PFSK-1 (cell line): Measurements from ENCODE around the gene PALD1.

Experiments used
- FOXP2 ChIP-seq: optimal IDR thresholded peaks from 2 replicates; pipeline ENCODE3; 2011; ENCODE audit warnings: borderline replicate concordance, control low read depth, inconsistent platforms; ENCODE audit not compliant: insufficient read depth; ENCODE audit errors: extremely low read length, extremely low read depth
- POLR2AphosphoS5 ChIP-seq: IDR thresholded peaks from 2 replicates; pipeline ENCODE4 v1.6.1; 2012; ENCODE audit warnings: low read depth, mild to moderate bottlenecking, control low read depth, low read length, moderate library complexity
- TAF1 ChIP-seq: IDR thresholded peaks from 2 replicates; pipeline ENCODE4 v1.6.1; 2012; ENCODE audit warnings: low read length, control low read depth, borderline replicate concordance; ENCODE audit not compliant: insufficient read depth
- TF ChIP-seq, protein P1 (sequence below), 2 experiments: IDR thresholded peaks; 2 replicates each; pipeline versions ENCODE4 v1.6.1 to v1.8.0; 2011 to 2012; ENCODE audit warnings: low read depth in 2 of 2, low read length in 2 of 2, control low read depth in 1 of 2, inconsistent platforms in 1 of 2, mild to moderate bottlenecking in 1 of 2, moderate library complexity in 1 of 2; ENCODE audit not compliant: insufficient read depth in 1 of 2

GRCh38 chr10:70503776-70504175 is 25.2 kb downstream of the PALD1 start:
- TF ChIP-seq, protein P1, sequence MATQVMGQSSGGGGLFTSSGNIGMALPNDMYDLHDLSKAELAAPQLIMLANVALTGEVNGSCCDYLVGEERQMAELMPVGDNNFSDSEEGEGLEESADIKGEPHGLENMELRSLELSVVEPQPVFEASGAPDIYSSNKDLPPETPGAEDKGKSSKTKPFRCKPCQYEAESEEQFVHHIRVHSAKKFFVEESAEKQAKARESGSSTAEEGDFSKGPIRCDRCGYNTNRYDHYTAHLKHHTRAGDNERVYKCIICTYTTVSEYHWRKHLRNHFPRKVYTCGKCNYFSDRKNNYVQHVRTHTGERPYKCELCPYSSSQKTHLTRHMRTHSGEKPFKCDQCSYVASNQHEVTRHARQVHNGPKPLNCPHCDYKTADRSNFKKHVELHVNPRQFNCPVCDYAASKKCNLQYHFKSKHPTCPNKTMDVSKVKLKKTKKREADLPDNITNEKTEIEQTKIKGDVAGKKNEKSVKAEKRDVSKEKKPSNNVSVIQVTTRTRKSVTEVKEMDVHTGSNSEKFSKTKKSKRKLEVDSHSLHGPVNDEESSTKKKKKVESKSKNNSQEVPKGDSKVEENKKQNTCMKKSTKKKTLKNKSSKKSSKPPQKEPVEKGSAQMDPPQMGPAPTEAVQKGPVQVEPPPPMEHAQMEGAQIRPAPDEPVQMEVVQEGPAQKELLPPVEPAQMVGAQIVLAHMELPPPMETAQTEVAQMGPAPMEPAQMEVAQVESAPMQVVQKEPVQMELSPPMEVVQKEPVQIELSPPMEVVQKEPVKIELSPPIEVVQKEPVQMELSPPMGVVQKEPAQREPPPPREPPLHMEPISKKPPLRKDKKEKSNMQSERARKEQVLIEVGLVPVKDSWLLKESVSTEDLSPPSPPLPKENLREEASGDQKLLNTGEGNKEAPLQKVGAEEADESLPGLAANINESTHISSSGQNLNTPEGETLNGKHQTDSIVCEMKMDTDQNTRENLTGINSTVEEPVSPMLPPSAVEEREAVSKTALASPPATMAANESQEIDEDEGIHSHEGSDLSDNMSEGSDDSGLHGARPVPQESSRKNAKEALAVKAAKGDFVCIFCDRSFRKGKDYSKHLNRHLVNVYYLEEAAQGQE (IDR thresholded peaks at IDR 0.05; ENCODE audit: insufficient read depth in 1 of 2, low read depth in 2 of 2, low read length in 2 of 2) = no peak
- no peak for TF ChIP-seq TAF1
- no peak for TF ChIP-seq POLR2AphosphoS5
- no peak for TF ChIP-seq FOXP2
